Measurements from ENCODE around the gene AP3D1. TPM values are rescaled to one million over a fixed set of nuclear protein-coding genes. Genes with fewer than 3 reads are reported as not detected.
"Not testable (repeated sequence)": the region's sequence is repeated elsewhere in the genome, so short reads cannot be mapped to it uniquely, and the experiment has no call there.

The AP3D1 gene
- total RNA-seq, 1 donor from 2014 or later = 84.2 TPM

- ATAC-seq = no peak
These were observed 42.1 kb downstream of the AP3D1 start for GRCh38 chr19:2109046-2109864.

DNA sequence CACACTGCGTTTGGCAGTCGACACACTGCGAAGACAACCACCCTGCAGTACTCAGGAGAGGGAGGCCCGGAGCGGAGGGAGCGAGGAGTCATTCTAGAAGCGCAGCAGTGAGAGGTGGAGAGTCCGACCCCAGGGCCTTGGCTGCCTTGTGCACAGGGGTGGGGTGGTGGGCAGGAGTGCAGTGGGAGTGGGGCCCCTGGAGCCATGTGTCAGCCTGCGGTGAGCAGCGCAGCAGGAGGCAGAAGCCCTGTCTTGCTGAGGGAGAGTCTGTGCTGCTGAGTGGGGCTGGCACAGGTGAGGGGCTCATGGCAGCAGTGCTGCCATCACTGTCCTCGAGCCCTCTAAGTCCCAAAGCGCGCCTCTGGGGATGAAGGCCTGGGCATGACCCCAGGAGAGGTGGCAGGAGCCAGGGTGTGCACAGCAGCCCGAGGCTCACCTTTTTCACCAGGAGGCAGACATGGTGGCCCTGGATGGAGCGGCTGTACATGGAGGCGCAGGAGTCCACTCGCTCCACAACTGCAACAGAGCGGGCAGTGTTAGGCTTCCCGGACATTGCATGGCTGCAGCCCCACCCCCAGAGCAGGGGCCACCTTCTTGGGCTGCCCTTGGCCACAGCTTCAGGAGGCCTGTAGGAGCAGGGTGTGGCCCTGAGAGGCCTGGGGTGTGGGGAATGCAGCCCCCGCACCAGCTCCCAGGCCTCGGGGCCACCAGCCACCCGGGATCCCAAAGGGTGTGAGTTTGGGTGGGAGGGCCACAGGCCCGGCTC is 42.9 kb downstream of the AP3D1 start:
- peak; percentile 2 for ATAC-seq

- ATAC-seq = no peak
These were observed 48.2 kb downstream of the AP3D1 start for GRCh38 chr19:2103045-2103707.

- no peak for ATAC-seq
These were observed 49.7 kb downstream of the AP3D1 start for GRCh38 chr19:2101417-2102335.

- ATAC-seq = no peak
These were observed 50.7 kb downstream of the AP3D1 start for GRCh38 chr19:2100719-2101061.

DNA sequence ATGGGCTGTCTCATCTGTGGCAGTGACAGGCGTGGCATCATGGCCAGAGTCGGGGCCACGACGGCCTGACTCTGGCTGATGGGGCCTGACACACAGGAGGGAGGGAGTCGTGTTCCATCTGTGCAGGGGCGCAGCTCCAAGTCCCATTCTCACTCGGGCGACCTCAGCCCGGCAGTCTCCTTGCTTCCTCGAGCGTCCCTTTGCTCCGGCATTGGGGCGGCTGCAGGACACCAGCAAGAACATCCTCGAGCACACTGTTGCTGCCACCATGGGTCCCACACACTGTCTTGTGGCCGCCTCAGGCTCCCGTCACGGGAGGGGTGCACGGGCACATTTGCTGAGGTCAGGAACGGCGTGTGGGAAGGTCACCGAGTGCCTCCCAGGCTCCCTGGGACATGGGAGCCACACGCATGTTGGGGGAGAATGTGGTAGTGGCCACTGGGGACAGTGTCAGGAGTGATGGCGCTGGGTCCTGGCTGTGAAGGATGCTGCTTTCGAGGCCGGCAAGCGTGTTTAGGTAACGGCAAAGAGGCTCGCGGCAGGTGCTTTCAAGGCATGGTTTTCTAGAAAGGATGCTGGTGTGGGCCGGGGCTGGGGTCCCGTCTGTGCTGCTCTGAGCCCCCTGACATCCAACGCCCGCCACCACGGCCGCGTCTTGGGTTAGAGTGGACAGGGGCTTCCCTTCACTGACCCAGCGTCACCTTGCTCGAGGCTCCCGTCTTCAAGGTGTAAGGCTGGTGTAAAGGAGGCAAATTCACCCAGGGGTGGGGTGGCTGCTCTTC is 51.2 kb downstream of the AP3D1 start:
- ATAC-seq = no peak

- no peak for ATAC-seq
These were observed 52.3 kb downstream of the AP3D1 start for GRCh38 chr19:2099054-2099501.

GRCh38 chr19:2097886-2098327 is 53.5 kb downstream of the AP3D1 start:
- ATAC-seq = no peak

DNA sequence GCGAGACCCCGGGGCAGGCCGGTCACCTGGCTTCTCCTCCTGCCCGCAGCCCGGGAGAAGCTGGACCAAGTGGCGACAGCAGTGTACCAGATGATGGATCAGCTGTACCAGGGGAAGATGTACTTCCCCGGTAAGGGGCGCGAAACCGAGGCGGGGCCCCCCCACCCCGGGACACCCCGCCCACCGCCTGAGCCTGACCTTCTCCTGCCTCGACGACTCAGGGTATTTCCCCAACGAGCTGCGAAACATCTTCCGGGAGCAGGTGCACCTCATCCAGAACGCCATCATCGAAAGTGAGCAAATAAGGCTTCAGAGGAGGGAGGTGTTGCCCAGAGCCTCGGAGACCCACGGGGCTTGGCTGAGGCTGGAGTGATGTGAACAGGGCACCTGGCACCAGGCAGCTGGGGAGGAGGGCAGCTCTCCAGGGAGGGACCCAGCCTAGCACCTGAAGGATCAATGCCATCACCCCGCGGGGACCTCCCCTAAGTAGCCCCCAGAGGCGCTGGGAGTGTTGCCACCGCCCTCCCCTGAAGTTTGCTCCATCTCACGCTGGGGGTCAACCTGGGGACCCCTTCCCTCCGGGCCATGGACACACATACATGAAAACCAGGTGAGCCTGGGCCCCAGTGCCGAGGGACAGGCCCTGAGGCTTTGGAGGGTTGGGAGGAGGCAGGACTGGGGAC is 54.0 kb downstream of the AP3D1 start:
- peak; percentile 0 for ATAC-seq

- peak; percentile 88 for ATAC-seq
These were observed 54.7 kb downstream of the AP3D1 start, which contains the start of gene IZUMO4 for GRCh38 chr19:2096480-2097202. IZUMO4 (plus strand) TSS chr19:2096915; CDS start chr19:2096946, 31 bp downstream.

DNA sequence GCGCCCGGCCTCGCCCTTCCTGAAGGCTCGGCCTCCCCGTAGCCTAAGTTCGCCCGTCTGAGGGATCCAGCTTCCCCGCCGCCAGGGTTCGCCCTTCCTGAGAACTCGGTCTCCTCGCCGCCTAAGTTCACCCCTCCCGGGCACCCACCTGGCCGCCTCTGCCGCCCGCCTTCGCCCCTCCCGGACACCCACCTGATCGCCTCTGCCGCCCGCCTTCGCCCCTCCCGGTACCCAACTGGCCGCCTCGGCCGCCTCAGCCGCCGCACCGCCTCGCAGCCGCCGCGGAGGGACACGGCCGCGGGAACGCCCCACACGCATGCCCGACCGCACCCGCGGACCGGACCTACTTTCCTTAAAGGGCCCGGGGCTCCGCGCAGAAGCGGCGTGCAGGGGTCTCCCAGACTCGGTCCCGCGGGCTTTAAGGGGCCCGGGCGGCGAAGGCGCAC is 55.3 kb downstream of the AP3D1 start, which contains the start of gene MOB3A:
MOB3A (minus strand) TSS at position 293 of the 446 bp plus-strand sequence. CDS start 17,766 bp downstream, outside the sequence.
- peak; percentile 65 for ATAC-seq

DNA sequence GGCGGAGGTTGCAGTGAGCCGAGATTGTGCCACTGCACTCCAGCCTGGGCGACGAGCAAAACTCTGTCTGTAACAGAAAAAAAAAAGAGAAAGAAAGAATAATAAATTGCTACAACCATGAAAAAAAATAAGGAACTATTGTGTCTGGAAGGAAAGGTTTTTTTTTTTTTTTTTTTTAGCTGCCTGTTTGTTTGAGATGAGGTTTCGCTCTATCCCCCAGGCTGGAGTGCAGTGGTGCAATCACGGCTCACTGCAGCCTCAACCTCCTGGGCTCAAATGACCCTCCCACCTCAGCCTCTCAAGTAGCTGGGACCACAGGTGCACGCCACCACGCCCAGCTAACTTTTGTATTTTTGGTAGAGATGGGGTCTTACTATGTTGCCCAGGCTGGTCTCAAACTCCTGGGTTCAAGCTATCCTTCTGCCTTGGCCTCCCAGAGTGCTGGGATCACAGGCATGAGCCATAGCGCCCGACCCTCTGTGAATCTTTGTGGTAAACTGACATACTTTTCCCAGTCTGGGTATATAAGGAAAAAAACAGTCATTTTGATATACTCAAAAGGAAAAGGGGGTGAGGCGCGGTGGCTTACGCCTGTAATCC is 59.3 kb downstream of the AP3D1 start:
- not testable (repeated sequence) for ATAC-seq

GRCh38 chr19:2089727-2090053 is 61.7 kb downstream of the AP3D1 start:
- no peak for ATAC-seq

GRCh38 chr19:2089001-2089711 is 62.2 kb downstream of the AP3D1 start:
- peak; percentile 48 for ATAC-seq

- no peak for ATAC-seq
These were observed 63.7 kb downstream of the AP3D1 start for GRCh38 chr19:2087621-2088100.

- peak; percentile 51 for ATAC-seq
These were observed 64.4 kb downstream of the AP3D1 start for GRCh38 chr19:2086695-2087620.
